DMS 273 treated with DMSO at 0.1 percent for 48 hours (cell line): Measurements from ENCODE around the gene PRKX.
"Not testable (repeated sequence)": the region's sequence is repeated elsewhere in the genome, so short reads cannot be mapped to it uniquely, and the experiment has no call there.

Experiments
- DNase-seq: peaks from one replicate; lab custom pipeline; 2025; lab: John Stamatoyannopoulos, UW

PRKX gene

DNA sequence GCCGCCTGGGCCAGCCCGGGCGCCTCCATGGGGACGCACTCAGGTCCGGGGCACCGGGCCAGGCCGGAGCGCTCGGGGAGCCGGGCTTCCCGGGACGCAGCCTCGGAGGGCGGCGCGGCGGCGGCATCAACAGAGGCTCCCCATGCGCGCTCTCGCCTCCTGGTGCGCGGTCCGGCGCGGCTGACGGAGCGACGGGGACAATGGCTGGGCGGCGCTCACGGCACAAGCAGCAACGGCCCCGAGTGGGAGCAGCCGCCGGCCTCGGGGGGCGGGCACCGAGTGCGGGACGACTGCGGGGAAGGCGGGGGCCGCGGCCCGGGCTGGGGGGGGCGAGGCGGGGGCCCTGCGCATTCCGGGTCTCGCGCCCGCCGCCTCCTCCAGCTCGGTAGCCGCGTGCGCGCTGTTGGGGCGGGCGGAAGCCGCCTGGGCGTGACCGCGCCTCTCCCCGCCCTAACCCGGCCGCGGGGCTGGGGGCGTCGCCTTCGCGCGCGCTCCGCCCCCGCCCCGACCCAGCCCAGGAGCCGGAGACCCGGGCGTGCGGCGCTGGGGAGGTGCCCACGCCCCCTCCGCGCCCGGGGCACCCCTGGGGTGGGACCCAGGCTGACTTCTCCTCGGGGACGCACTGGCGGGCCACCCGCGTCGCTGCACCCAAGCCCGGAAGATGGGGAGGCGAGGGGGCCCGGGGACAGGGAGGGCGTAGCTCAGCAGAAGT is at the start of gene PRKX:
PRKX (minus strand) TSS at position 425 of the 712 bp plus-strand sequence; CDS start at position 29, 396 bp downstream.
- no peak for DNase-seq

GRCh38 chrX:3763111-3763510 is 49.7 kb upstream of the PRKX start:
- DNase-seq, result no peak

DNA sequence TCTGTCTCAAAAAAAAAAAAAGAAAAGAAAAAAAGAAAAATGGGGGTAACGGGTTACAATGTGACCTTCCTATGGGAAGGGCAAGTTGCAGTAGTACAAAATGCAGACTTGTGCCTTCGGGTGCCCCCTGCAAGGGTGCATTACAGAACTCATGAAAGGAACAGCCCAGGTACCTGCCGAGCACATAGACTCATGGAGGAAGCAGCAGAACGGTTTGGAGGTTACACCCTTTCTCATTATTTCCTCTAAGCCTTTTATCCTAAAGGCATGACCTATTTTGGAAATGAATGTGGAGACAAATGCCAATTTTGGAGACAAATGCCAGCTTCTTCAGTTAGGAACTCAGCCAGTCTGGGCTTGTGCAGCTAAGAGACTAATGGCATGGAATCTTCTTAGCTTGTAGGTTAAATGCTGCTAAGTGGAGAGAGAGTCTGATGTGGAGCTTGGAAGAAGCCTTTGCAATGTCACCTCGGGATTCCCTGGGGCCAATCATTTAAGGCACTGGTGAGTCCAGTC is 44.1 kb upstream of the PRKX start:
- no peak for DNase-seq

GRCh38 chrX:3748052-3748559 is 34.7 kb upstream of the PRKX start:
- no peak for DNase-seq

DNA sequence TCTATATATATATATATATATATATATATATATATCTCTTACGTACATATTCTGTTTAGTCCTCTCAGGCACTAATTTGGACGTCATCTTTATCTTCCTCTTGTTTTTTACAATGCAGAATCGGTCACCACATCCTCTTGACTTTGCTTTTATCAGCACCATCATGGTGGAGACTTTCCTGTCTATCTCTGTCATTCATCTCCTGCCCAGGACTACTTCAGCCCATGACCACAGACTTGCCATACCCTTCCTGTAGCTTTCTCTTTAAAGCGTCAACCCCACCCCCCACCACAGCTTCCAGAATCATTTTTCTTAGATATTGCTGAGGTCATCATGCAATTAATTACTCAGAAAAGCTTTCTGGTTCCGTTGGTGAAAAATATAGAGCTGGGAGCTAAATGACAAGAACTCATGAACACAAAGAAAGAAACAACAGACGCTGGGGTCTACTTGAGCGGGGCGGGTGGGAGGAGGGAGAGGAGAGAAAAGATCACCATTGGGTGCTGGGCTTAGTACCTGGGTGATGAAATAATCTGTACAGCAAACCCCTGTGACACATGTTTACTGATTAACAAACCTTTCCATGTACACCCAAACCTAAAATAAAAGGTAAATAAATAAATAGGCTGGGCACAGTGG is 30.5 kb upstream of the PRKX start:
- DNase-seq, result no peak

DNA sequence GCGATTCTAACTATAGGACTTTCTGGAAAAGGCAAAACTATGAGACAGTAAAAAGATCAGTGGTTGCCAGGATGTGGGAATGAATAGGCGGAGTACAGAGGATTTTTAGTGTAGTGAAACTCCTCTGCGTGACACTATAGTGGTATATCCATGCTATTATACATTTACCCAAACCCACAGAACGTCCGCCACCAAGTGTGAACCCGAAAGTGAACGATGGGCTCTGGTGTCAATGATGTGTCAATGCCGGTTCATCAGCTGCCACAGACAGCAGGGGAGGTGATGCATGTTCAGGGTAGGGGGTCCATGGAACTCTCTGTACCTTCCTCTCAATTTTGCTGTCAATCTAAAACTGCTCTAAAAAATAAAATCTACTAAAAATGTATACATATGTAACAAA is 27.5 kb upstream of the PRKX start:
- DNase-seq, result not testable (repeated sequence)

- DNase-seq, result no peak
These were observed 25.1 kb upstream of the PRKX start for GRCh38 chrX:3738509-3738908.

DNA sequence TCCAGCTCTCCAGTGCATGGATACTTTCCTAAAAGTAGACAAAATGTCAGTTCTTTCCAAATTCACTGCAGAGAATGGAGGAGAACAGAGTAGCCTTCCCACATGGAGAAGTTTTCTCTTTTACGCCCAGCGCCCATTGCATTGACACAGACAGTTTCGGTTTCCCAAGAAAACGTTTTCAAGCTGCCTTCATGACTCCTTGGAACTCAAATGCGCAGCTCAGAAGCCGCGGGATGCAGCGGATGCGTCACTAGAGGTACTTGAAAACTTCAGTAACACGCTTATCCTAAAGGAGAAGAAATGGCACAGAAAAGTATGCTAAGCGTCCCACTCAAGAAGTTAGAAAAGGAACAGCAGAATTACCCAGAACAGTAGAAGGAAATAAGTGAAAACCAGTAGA is 23.1 kb upstream of the PRKX start:
- not testable (repeated sequence) for DNase-seq

DNA sequence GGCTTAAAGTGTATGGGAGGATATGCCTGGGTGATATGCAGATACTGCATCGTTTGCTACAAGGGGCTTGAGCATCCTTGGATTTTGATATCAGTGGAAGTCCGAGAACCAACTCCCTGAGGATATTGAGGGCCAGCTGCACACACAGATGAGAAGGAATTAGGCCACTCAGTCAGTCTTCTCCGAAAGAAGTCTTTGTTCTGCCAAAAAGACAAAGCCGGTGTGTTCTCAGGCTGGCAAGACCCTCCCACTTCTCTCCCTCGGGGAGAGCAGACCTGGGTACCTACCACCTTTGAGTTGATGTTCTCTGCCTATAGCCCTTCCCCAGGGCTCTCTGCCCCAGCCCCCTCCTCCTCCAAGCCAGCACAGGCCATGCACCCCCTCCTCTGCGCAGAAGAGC is 22.4 kb upstream of the PRKX start:
- DNase-seq, result not testable (repeated sequence)

- not testable (repeated sequence) for DNase-seq
These were observed 21.0 kb upstream of the PRKX start for GRCh38 chrX:3734456-3734855.

- no peak for DNase-seq
These were observed 19.6 kb upstream of the PRKX start for GRCh38 chrX:3733043-3733430.

DNA sequence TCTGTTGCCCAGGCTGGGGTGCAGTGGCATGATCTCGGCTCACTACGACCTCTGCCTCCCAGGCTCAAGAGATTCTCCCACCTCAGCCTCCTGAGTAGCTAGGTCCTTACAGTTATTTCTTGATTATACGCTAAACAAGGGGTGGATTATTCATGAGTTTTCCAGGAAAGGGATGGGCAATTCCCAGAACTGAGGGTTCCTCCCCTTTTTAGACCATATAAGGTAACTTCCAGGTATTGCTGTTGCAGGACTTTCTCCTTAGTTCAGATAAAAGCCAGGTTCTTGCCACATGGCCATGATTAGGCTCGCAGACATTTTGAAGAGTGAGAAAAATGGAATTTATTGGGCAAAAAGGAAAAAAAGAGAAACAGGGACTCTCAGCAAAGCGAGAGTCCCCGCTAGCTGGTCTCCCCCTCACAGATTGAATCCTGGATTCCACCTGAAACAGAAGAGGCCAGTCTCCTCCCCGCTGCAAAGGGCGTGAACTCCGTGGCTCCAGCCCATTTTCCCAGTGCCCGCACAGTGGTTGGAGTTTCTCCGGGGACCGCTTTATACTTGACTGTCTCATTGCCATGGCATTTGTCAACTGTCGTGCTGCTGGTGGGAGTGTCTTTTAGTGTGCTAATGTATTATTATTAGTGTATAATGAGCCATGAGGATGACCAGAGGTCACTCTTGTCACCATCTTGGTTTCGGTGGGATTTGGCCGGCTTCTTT is 19.0 kb upstream of the PRKX start:
- DNase-seq, result not testable (repeated sequence)

- DNase-seq, result no peak
These were observed 15.0 kb upstream of the PRKX start for GRCh38 chrX:3728454-3728853.

- DNase-seq, result not testable (repeated sequence)
These were observed 10.0 kb upstream of the PRKX start for GRCh38 chrX:3723460-3723859.

- DNase-seq, result no peak
These were observed 4.4 kb upstream of the PRKX start for GRCh38 chrX:3717742-3718420.

- no peak for DNase-seq
These were observed 2.5 kb upstream of the PRKX start for GRCh38 chrX:3715921-3716320.

DNA sequence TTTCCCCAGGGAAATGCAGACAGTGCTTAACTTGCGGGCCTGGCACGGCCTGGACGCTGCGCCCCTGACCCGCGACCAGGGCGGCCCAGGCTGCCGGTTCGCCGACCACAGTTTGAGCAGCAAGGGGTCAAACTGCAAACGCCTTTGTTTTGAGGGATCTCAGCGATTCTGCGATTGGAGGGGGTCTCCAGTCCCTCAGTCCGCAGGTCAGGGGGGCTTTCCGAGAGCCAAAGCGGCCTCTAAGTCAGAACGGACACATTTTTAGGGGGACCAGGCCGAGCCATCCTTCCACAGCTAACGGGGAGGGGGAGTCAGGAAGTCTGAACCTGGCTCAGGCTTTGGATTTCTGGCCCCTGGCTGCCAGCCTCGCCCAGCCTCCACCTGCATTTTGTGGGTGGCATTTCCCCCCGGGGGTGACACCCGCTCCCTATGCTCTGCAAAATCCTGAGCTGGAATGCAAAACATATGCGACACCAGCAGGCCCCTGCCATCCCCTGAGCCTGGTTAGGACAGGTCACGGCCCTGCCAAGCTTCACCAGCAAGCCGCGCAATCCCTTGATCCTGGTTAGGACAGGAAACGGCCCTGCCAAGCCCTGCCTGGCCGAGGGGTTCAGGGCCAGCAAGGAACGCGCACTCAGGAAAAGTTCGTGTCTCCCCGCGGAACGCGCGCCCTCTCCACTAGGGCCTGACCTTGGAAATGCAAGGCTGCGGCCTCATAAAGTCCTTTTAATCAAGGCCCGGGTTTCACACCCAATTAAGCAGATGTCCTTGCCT is 1.4 kb upstream of the PRKX start:
- not testable (repeated sequence) for DNase-seq

- DNase-seq, result no peak
These were observed 537 bp upstream of the PRKX start for GRCh38 chrX:3713937-3714434.

DNA sequence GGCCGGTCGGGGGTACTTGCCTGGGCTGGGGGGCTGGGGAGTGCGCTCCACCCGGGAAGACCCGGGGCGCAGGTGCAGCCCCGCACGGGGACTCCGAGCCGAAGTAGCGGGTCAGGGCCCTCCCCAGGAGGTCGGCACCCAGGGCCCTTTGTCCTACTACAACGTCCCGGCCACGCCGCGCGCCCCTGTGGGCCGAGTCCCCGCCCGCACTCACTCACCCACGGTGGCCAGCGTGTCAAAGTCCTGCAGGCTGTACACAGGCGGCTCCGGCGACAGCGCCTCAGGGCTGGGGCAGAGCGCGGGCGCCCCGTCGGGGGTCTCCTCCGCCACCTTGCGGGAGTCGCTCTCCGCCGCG is 602 bp downstream of the PRKX start:
- no peak for DNase-seq

GRCh38 chrX:3712051-3712869 is 1.2 kb downstream of the PRKX start:
- DNase-seq, result no peak
